HepG2 (cell line): ENCODE data around the gene ZNF322. TPM values are rescaled to one million over a fixed set of nuclear protein-coding genes. Genes with fewer than 3 reads are reported as not detected.
A peak's percentile ranks its signal among the peaks of the same experiment; 100 is the strongest.

Experiments used
- ATAC-seq: fragments of 200-7000 bp; cut with Tn5 transposase; 3 replicates; pipeline ENCODE4 v1.9.1; 2020; ENCODE audit warnings: mild to moderate bottlenecking, moderate library complexity
- BruUV-seq: library from RNA; stranded (reverse); fragments of 400-500 nt; replicated peaks from 2 replicates; lab custom pipeline; 2021; lab: Mats Ljungman, UMichigan
- CTCF ChIA-PET: fragments of 300-600 bp; formaldehyde crosslinking; extraction: SDS; loops from one replicate; lab custom pipeline; 2021; ENCODE audit warnings: low total read pairs, inconsistent platforms, low intra/inter-chr PET ratio; lab: Yijun Ruan, JAX
- POLR2A ChIA-PET: fragments of 350-600 bp; sonication (Branson Sonifier 250); formaldehyde crosslinking; loops from one replicate; lab custom pipeline; 2020; ENCODE audit warnings: antibody characterized with exemption, inconsistent platforms; lab: Yijun Ruan, JAX
- DNase-seq: peaks from one replicate; pipeline ENCODE4 v3.0.0-alpha.2; 2015; ENCODE audit warnings: low spot score
- FAIRE-seq: peaks from 3 replicates; lab custom pipeline; 2011; peaks lifted over from hg19 to GRCh38; lab: Jason Lieb, UNC
- H2AFZ ChIP-seq: one replicate; pipeline ENCODE4 v1.6.1; 2011; ENCODE audit warnings: low read length, inconsistent platforms
- H3K27ac ChIP-seq: fragments of 300-600 bp; 3 replicates; pipeline ENCODE4 v1.8.0; 2011; ENCODE audit warnings: mixed run types, mild to moderate bottlenecking, mixed read lengths, low read length, inconsistent platforms; ENCODE audit not compliant: insufficient read depth; ENCODE audit errors: extremely low read length
- H3K27me3 ChIP-seq, 2 experiments: fragments of 200-600 bp in 1 of 2; 2 replicates in 1 of 2; 3 replicates in 1 of 2; pipeline versions ENCODE4 v1.6.0 to v1.8.0; 2011; ENCODE audit warnings: low read length in 2 of 2, mild to moderate bottlenecking in 2 of 2, moderate library complexity in 2 of 2, inconsistent platforms in 1 of 2; ENCODE audit not compliant: insufficient read depth in 2 of 2, control insufficient read depth in 1 of 2
- H3K36me3 ChIP-seq, 2 experiments: fragments of 200-600 bp in 1 of 2; replicated peaks in 1 of 2; 2 replicates in 1 of 2; 3 replicates in 1 of 2; pipeline versions ENCODE4 v1.5.1 to v1.8.0; 2011; ENCODE audit warnings: low read length in 2 of 2, inconsistent platforms in 1 of 2; ENCODE audit not compliant: insufficient read depth in 2 of 2, control insufficient read depth in 1 of 2
- H3K4me1 ChIP-seq: 2 replicates; pipeline ENCODE4 v1.5.1; 2012; ENCODE audit warnings: low read length, inconsistent platforms; ENCODE audit not compliant: insufficient read depth
- H3K4me2 ChIP-seq: 2 replicates; pipeline ENCODE4 v1.6.0; 2011; ENCODE audit warnings: low read depth, low read length, inconsistent platforms
- H3K4me3 ChIP-seq, 3 experiments: fragments of 200-600 bp in 1 of 3; sonication (generic), shearing (Covaris generic) in 1 of 3; replicated peaks in 1 of 3; 2 replicates each; pipeline ENCODE4 v1.5.1; 2011 to 2016; ENCODE audit warnings: low read length in 3 of 3, inconsistent platforms in 2 of 3, low read depth in 2 of 3, mild to moderate bottlenecking in 2 of 3, control low read depth in 1 of 3, mixed read lengths in 1 of 3; ENCODE audit not compliant: insufficient read depth in 1 of 3
- H3K79me2 ChIP-seq: one replicate; pipeline ENCODE4 v1.6.1; 2011; ENCODE audit warnings: low read length, inconsistent platforms; ENCODE audit not compliant: insufficient read depth
- H3K9ac ChIP-seq: 2 replicates; pipeline ENCODE4 v1.6.0; 2011; ENCODE audit warnings: mild to moderate bottlenecking, low read depth, low read length, inconsistent platforms; ENCODE audit not compliant: insufficient read depth
- H3K9me3 ChIP-seq: 2 replicates; pipeline ENCODE4 v1.5.1; 2012; ENCODE audit warnings: mild to moderate bottlenecking, low read length
- H4K20me1 ChIP-seq: 2 replicates; pipeline ENCODE4 v1.6.0; 2011; ENCODE audit warnings: inconsistent platforms, mild to moderate bottlenecking, low read length, moderate library complexity; ENCODE audit not compliant: insufficient read depth
- ARID2 ChIP-seq: sonication (generic); formaldehyde crosslinking; IDR thresholded peaks from 2 replicates; pipeline ENCODE4 v1.8.1; 2022; ENCODE audit warnings: mild to moderate bottlenecking, missing genetic modification reagents, borderline replicate concordance
- SRSF9 ChIP-seq: fragments of 200-400 bp; formaldehyde crosslinking; IDR thresholded peaks from 2 replicates; pipeline ENCODE4 v1.6.1; 2018; ENCODE audit warnings: borderline replicate concordance, mild to moderate bottlenecking, low read depth, low read length; ENCODE audit not compliant: insufficient read depth, poor library complexity, severe bottlenecking
- TCF7L2 ChIP-seq: IDR thresholded peaks from 2 replicates; pipeline ENCODE4 v1.6.1; 2011; ENCODE audit warnings: mild to moderate bottlenecking, low read depth, low read length, moderate library complexity
- ZBTB40 ChIP-seq, 2 experiments: fragments of 450-650 bp in 1 of 2; sonication (generic) in 1 of 2; formaldehyde crosslinking in 1 of 2; IDR thresholded peaks; 2 replicates each; pipeline versions ENCODE4 v1.6.1 to v1.8.0; 2016 to 2022; ENCODE audit warnings: antibody characterized with exemption in 1 of 2, mild to moderate bottlenecking in 1 of 2, missing genetic modification reagents in 1 of 2
- WGBS: methylation state at CpG from one replicate; pipeline ENCODE4 v1.1.6; 2017; ENCODE audit warnings: low lambda C conversion rate; 5-methylcytosine and 5-hydroxymethylcytosine counted together
- in situ Hi-C: cut with HindIII; loops from 2 replicates; pipeline ENCODE4 v1.10.0; 2017; ENCODE audit warnings: low pct_unique_long_range_greater_than_20kb; ENCODE audit not compliant: extremely low pct_ligation_motif_present
- intact Hi-C: fragments of 100-400 bp; cut with micrococcal nuclease; formaldehyde crosslinking; loops from one replicate; pipeline ENCODE4 v1.10.0; 2022; ENCODE audit not compliant: unreplicated experiment
- polyA plus RNA-seq, 8 experiments: library from polyadenylated mRNA; depleted of rRNA in 3 of 8; stranded (reverse) in 7 of 8; unstranded in 1 of 8; fragments of >200 nt; fragmentation: Illumina TruSeq in 4 of 8; extraction: Trizol in 4 of 8; gene quantifications; 2 replicates each; pipeline versions ENCODE4 v1.2.1 to v1.2.3, GENCODE V29; 2011 to 2016; ENCODE audit warnings: low read depth in 4 of 8, missing spikeins in 1 of 8, mixed read lengths in 1 of 8; ENCODE audit not compliant: insufficient read depth in 1 of 8
- total RNA-seq, 5 experiments: library from RNA; depleted of rRNA; stranded (reverse); fragments of >200 nt; fragmentation: Illumina TruSeq; extraction: Trizol; gene quantifications; 2 replicates each; pipeline ENCODE4 v1.2.3, GENCODE V29; 2016; ENCODE audit warnings: low read depth in 1 of 5

ZNF322 gene
- total and polyA plus RNA-seq, 2 of the 13 experiments (the other 11 are each of a cell fraction or from before 2014, with no cell fraction given) = 8.3 to 22.8 TPM

GRCh38 chr6:26623339-26623859, 36.1 kb downstream of the ZNF322 start:
- Histone ChIP-seq H3K36me3 (no peaks in the 10 kb centered on the region), H3K9ac (no peak overlapping the region), H3K4me3 (no peak overlapping the region), H2AFZ (no peak overlapping the region), H4K20me1 (no peaks in the 10 kb centered on the region), H3K79me2 (no peaks in the 10 kb centered on the region), H3K27ac (no peak overlapping the region), H3K4me2 (no peak overlapping the region), H3K27me3 (no peaks in the 10 kb centered on the region), H3K9me3 (peaks cover 8% of the 10 kb centered on the region; the same call in 1 of the 2 replicates), H3K4me1 (no peaks in the 10 kb centered on the region)
- FAIRE-seq = no peak
- ChIA-PET POLR2A (no interaction called here), CTCF (no interaction called here)
- in situ Hi-C loops (no loop called here), intact Hi-C loops (no loop called here)
- ATAC-seq = no peak
- BruUV-seq = no TSS peak
- DNase-seq = no peak
- TF ChIP-seq ARID2 (no peak), ZBTB40 (IDR thresholded peaks at IDR 0.05) (no peak), ZBTB40 (CRISPR knock-in tag; IDR thresholded peaks at IDR 0.05) (no peak), SRSF9 (peak; percentile 93), TCF7L2 (no peak)
- WGBS = 2% methylated on average over 1 of the region's 1 CpG
